Liver (tissue), 9 donors: Measurements from ENCODE around the gene FCGR3A. TPM values are rescaled to one million over a fixed set of nuclear protein-coding genes. Genes with fewer than 3 reads are reported as not detected.
"Not testable (repeated sequence)": the region's sequence is repeated elsewhere in the genome, so short reads cannot be mapped to it uniquely, and the experiment has no call there.

Experiments
- DNase-seq: peaks from one replicate; pipeline ENCODE4 v3.0.0-alpha.2; 2017; ENCODE audit warnings: low spot score
- H3K27ac ChIP-seq, 2 donors: one replicate each; pipeline ENCODE4 v1.7.0; 2013; ENCODE audit warnings: inconsistent platforms in 2 of 2, low read length in 2 of 2, control low read depth in 1 of 2, low read depth in 1 of 2, mild to moderate bottlenecking in 1 of 2
- H3K27me3 ChIP-seq, 4 donors: one replicate each; pipeline versions ENCODE4 v1.6.1 to v1.7.0; 2013; ENCODE audit warnings: low read length in 3 of 4, inconsistent platforms in 1 of 4, mild to moderate bottlenecking in 1 of 4, moderate library complexity in 1 of 4; ENCODE audit not compliant: control insufficient read depth in 4 of 4, insufficient read depth in 4 of 4
- H3K36me3 ChIP-seq, 4 donors: one replicate each; pipeline versions ENCODE4 v1.6.1 to v1.7.0; 2013; ENCODE audit warnings: low read length in 3 of 4, mild to moderate bottlenecking in 3 of 4, low read depth in 1 of 4, moderate library complexity in 1 of 4; ENCODE audit not compliant: control insufficient read depth in 4 of 4, insufficient read depth in 3 of 4
- H3K4me1 ChIP-seq, 4 donors: one replicate each; pipeline versions ENCODE4 v1.6.1 to v1.7.0; 2013; ENCODE audit warnings: low read length in 3 of 4, mild to moderate bottlenecking in 3 of 4, moderate library complexity in 1 of 4; ENCODE audit not compliant: control insufficient read depth in 4 of 4, insufficient read depth in 4 of 4
- H3K4me3 ChIP-seq, 3 donors: one replicate each; pipeline versions ENCODE4 v1.6.1 to v1.7.0; 2013; ENCODE audit warnings: low read length in 3 of 3, control low read depth in 1 of 3, low read depth in 1 of 3, mild to moderate bottlenecking in 1 of 3
- H3K9ac ChIP-seq, 2 donors: one replicate each; pipeline ENCODE4 v1.7.0; 2013; ENCODE audit warnings: low read length in 2 of 2, mild to moderate bottlenecking in 2 of 2, moderate library complexity in 2 of 2, control low read depth in 1 of 2, low read depth in 1 of 2
- H3K9me3 ChIP-seq, 4 donors: one replicate each; pipeline versions ENCODE4 v1.6.1 to v1.7.0; 2013; ENCODE audit warnings: low read length in 3 of 4; ENCODE audit not compliant: control insufficient read depth in 4 of 4
- ATF3 ChIP-seq: IDR thresholded peaks from 2 replicates; pipeline ENCODE4 v1.6.1; 2016; ENCODE audit warnings: antibody characterized with exemption
- EGR1 ChIP-seq, 2 donors: IDR thresholded peaks; 2 replicates each; pipeline ENCODE4 v1.6.1; 2016 to 2018; ENCODE audit warnings: antibody characterized with exemption in 2 of 2, low read depth in 2 of 2
- FOXA2 ChIP-seq: IDR thresholded peaks from 2 replicates; pipeline ENCODE4 v1.6.1; 2016; ENCODE audit warnings: antibody characterized with exemption
- GABPA ChIP-seq, 2 donors: IDR thresholded peaks in 1 of 2; conservative IDR thresholded peaks in 1 of 2; 2 replicates each; pipeline ENCODE4 v1.6.1; 2016; ENCODE audit warnings: antibody characterized with exemption in 2 of 2, mild to moderate bottlenecking in 1 of 2, moderate library complexity in 1 of 2
- JUND ChIP-seq, 2 donors: IDR thresholded peaks; 2 replicates each; pipeline ENCODE4 v1.6.1; 2016; ENCODE audit warnings: antibody characterized with exemption in 2 of 2
- NR2F2 ChIP-seq: IDR thresholded peaks from 2 replicates; pipeline ENCODE4 v1.6.1; 2016; ENCODE audit warnings: antibody characterized with exemption
- RXRA ChIP-seq, 2 donors: IDR thresholded peaks; 2 replicates each; pipeline ENCODE4 v1.6.1; 2017 to 2018; ENCODE audit warnings: antibody characterized with exemption in 2 of 2, mild to moderate bottlenecking in 1 of 2
- TAF1 ChIP-seq: conservative IDR thresholded peaks from 2 replicates; pipeline ENCODE4 v1.6.1; 2016; ENCODE audit warnings: antibody characterized with exemption, mild to moderate bottlenecking
- YY1 ChIP-seq: IDR thresholded peaks from 2 replicates; pipeline ENCODE4 v1.6.1; 2016; ENCODE audit warnings: antibody characterized with exemption, mild to moderate bottlenecking
- WGBS: extraction: QIAGEN DNeasy Blood & Tissue Kit; methylation state at CpG from one replicate; pipeline ENCODE4 v1.1.7; 2013; 5-methylcytosine and 5-hydroxymethylcytosine counted together
- polyA plus RNA-seq, 2 donors: library from polyadenylated mRNA; stranded (reverse) in 1 of 2; unstranded in 1 of 2; fragments of 200-250 nt in 1 of 2; fragments of >200 nt in 1 of 2; fragmentation: Nextera tagmentation in 1 of 2; extraction: Ambion mirVana in 1 of 2; gene quantifications; one replicate each; pipeline versions ENCODE4 v1.2.1 to v1.2.3, GENCODE V29; 2013 to 2015
- total RNA-seq, 2 donors: library from RNA; depleted of rRNA; stranded (reverse); fragments of >200 nt; gene quantifications; one replicate each; pipeline ENCODE4 v1.2.3, GENCODE V29; 2014
- TF ChIP-seq, protein P1 (sequence below): IDR thresholded peaks from 2 replicates; pipeline ENCODE4 v1.6.1; 2016; ENCODE audit warnings: antibody characterized with exemption
- TF ChIP-seq, protein P2 (sequence below): IDR thresholded peaks from 2 replicates; pipeline ENCODE4 v1.6.1; 2016; ENCODE audit warnings: antibody characterized with exemption
- donor health status: healthy.
- donor health status: healthy.
- donor health status: healthy.
- donor health status: healthy.
- donor health status: healthy.

FCGR3A gene
- 10 to 100 TPM; 37.7 to 70.1 TPM for total RNA-seq
- 10 to 100 TPM in 1 of 2 donors, 1 to 10 TPM in 1; 9.8 to 60.7 TPM for polyA plus RNA-seq

- Histone ChIP-seq H3K27ac (peak within 1 kb of the TSS in 1 of 2 donors; percentile 18), H3K27me3 (no peaks in the 10 kb centered on the region), H3K4me1 (peaks cover 0 to 4% (median 0%) of the 10 kb centered on the region in 4 donors), H3K4me3 (no peak within 1 kb of the TSS), H3K9ac (no peak within 1 kb of the TSS), H3K36me3 (no peaks in the 10 kb centered on the region), H3K9me3 (no peaks in the 10 kb centered on the region)
- 66% methylated on average over 2 of the region's 2 CpGs for WGBS
- TF ChIP-seq, protein P1, sequence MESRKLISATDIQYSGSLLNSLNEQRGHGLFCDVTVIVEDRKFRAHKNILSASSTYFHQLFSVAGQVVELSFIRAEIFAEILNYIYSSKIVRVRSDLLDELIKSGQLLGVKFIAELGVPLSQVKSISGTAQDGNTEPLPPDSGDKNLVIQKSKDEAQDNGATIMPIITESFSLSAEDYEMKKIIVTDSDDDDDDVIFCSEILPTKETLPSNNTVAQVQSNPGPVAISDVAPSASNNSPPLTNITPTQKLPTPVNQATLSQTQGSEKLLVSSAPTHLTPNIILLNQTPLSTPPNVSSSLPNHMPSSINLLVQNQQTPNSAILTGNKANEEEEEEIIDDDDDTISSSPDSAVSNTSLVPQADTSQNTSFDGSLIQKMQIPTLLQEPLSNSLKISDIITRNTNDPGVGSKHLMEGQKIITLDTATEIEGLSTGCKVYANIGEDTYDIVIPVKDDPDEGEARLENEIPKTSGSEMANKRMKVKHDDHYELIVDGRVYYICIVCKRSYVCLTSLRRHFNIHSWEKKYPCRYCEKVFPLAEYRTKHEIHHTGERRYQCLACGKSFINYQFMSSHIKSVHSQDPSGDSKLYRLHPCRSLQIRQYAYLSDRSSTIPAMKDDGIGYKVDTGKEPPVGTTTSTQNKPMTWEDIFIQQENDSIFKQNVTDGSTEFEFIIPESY: no peak
- TF ChIP-seq EGR1 (IDR thresholded peaks at IDR 0.05; ENCODE audit: low read depth in 2 of 2) (no peak), GABPA (IDR thresholded peaks at IDR 0.05 in 1 of 2, conservative IDR thresholded peaks at IDR 0.05 in 1 of 2) (no peak), NR2F2 (no peak), JUND (IDR thresholded peaks at IDR 0.05) (no peak), FOXA2 (no peak), ATF3 (no peak), YY1 (no peak), RXRA (IDR thresholded peaks at IDR 0.05) (no peak), TAF1 (no peak)
- TF ChIP-seq, protein P2, sequence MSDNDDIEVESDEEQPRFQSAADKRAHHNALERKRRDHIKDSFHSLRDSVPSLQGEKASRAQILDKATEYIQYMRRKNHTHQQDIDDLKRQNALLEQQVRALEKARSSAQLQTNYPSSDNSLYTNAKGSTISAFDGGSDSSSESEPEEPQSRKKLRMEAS: no peak
- no peak for DNase-seq
Measured at GRCh38 chr1:161549652-161550051, at the start of gene FCGR3A. Gene FCGR3A (minus strand): TSS chr1:161549818. CDS start chr1:161549736, 82 bp downstream.

DNA sequence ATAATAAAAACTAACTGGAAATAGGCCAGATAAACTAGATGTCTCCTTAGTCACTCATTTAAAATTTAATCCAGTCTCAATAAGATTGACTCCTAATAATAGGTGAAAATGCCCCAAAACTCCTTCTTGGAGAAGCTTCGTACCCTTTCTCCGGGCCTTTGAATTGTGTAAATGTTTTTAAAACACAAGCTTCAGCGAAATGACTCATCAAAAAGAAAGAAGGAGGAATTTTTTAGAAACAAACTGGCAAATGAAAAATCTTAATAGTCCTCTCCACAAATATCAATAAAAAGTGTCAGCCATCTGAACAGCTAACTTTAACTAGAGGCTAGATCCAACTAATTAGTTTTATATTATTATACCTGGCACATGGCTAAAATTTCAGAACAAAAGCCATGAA, 47.5 kb upstream of the FCGR3A start:
- not testable (repeated sequence) for H3K27me3 ChIP-seq, H3K36me3 ChIP-seq, H3K9me3 ChIP-seq, H3K4me1 ChIP-seq, DNase-seq, H3K9ac ChIP-seq, H3K4me3 ChIP-seq, H3K27ac ChIP-seq
- 96% methylated on average over 3 of the region's 3 CpGs for WGBS

DNA sequence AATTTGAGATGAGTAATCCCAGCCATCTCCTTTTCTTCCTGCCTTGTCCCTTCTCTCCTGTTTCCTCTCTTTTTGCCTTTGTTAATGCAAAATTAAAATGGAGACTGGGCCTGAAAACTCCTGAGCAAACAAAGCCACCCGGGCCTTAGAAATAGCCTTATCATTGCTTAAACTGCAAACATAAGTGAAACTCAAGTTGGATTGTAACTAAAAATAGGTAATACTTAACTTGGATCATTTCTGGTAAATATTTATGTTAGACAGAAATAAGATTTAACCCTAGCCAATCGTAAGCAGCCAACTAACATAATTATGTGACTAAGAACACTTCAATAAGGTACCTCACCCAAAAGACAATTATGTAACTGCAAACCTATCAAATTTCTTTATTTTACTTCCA, 46.0 kb upstream of the FCGR3A start:
- 40% methylated on average over 2 of the region's 2 CpGs for WGBS
- not testable (repeated sequence) for DNase-seq, H3K4me3 ChIP-seq, H3K4me1 ChIP-seq, H3K9ac ChIP-seq, H3K9me3 ChIP-seq, H3K27ac ChIP-seq, H3K27me3 ChIP-seq, H3K36me3 ChIP-seq

DNA sequence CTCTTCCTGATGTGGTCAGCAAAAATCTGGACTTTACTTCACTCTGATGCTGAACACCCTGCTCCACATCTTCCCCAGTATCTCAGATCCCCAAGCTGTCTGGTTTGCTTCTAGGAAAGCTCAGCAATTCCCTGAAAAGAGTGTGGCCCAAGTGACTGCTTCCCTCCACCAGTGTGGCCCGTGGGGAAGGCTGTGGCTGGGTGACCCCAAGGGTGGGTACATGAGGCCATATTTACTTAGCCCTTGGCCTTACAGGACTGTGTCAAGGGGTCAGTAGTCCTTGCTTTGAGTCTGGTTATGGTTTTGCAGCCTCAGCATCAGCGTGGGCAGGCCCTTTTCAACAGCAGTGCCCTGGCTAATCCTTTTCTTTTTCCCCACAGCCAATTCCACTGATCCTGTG, 45.6 kb upstream of the FCGR3A start:
- H3K4me3 ChIP-seq, H3K27me3 ChIP-seq, H3K9me3 ChIP-seq, H3K9ac ChIP-seq, H3K36me3 ChIP-seq, H3K4me1 ChIP-seq, H3K27ac ChIP-seq, DNase-seq: not testable (repeated sequence)
- 39% methylated on average over 2 of the region's 2 CpGs for WGBS

DNA sequence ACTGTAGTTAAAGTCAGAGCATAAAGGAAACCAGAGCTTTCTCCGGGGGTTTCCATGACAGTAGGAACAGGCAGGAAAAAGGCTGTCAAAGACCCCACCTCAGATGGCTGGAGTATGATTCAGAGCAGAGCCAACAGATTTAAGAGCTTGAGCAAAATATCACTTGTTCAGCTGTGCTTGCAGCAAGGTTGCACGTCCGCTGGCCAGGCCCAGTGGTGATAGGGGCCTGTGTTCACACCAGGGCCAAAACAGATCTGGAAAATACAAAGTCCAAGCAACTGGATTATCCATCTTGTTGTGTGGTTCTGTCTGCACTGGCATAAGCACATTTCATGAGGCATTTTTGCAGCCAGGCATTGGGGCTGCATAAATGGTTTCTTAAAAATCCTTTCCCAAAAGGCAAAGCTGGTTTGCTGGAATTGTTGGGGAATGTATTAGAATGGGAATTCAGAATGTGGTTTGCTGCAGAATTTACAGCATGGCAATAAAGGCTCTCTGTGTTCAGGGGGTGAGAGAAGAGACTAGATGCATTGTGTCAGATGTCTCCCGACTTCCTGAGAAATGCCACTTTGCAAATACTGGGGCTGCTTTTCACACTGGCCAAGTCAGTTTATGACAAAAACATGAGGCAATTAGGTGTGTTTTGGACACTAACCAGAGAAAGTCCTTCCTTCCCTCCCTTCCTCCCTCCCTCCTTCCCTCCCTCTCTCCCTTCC, 44.8 kb upstream of the FCGR3A start:
- not testable (repeated sequence) for H3K4me3 ChIP-seq, H3K36me3 ChIP-seq, DNase-seq, H3K9ac ChIP-seq, H3K4me1 ChIP-seq, H3K9me3 ChIP-seq, H3K27ac ChIP-seq, H3K27me3 ChIP-seq
- WGBS: 61% methylated on average over 4 of the region's 4 CpGs

GRCh38 chr1:161593092-161593755, 43.6 kb upstream of the FCGR3A start:
- H3K27ac ChIP-seq, H3K4me1 ChIP-seq, H3K9ac ChIP-seq, H3K9me3 ChIP-seq, H3K4me3 ChIP-seq, DNase-seq, H3K27me3 ChIP-seq, H3K36me3 ChIP-seq: not testable (repeated sequence)
- WGBS: 85% methylated on average over 11 of the region's 11 CpGs
